H1 (cell line): ENCODE data around the gene MORC1. TPM values are rescaled to one million over a fixed set of nuclear protein-coding genes. Genes with fewer than 3 reads are reported as not detected.
A peak's percentile ranks its signal among the peaks of the same experiment; 100 is the strongest.

Experiments used
- CBX8 ChIP-seq: fragments of 300-800, 300-1000 bp; sonication (generic); IDR thresholded peaks from 2 replicates; pipeline ENCODE4 v1.7.1; 2016; ENCODE audit warnings: low read depth, low read length, borderline replicate concordance
- CHD1 ChIP-seq: IDR thresholded peaks from 2 replicates; pipeline ENCODE4 v1.6.1; 2012; ENCODE audit warnings: low read depth, low read length, improper control_type of control experiment
- FOSL1 ChIP-seq: IDR thresholded peaks from 2 replicates; pipeline ENCODE4 v1.6.1; 2011; ENCODE audit warnings: mild to moderate bottlenecking, low read depth, low read length, moderate library complexity; ENCODE audit not compliant: insufficient read depth
- HDAC2 ChIP-seq, 2 experiments: fragments of 300-600 bp in 1 of 2; sonication (generic) in 1 of 2; IDR thresholded peaks; 2 replicates each; pipeline ENCODE4 v1.6.1; 2011 to 2012; ENCODE audit warnings: low read depth in 2 of 2, low read length in 2 of 2, mild to moderate bottlenecking in 2 of 2, moderate library complexity in 2 of 2, borderline replicate concordance in 1 of 2, inconsistent platforms in 1 of 2
- JUND ChIP-seq: IDR thresholded peaks from 2 replicates; pipeline ENCODE4 v1.6.1; 2011; ENCODE audit warnings: mild to moderate bottlenecking, improper control_type of control experiment, low read length
- MAFK ChIP-seq: IDR thresholded peaks from 2 replicates; pipeline ENCODE4 v1.6.1; 2012; ENCODE audit warnings: low read depth, mild to moderate bottlenecking, improper control_type of control experiment, low read length
- NRF1 ChIP-seq: IDR thresholded peaks from 2 replicates; pipeline ENCODE4 v1.6.1; 2011; ENCODE audit warnings: mild to moderate bottlenecking, low read depth, low read length, improper control_type of control experiment
- RAD21 ChIP-seq, 2 experiments: IDR thresholded peaks in 1 of 2; conservative IDR thresholded peaks in 1 of 2; 2 replicates each; pipeline ENCODE4 v1.6.1; 2011; ENCODE audit warnings: low read depth in 2 of 2, low read length in 2 of 2, improper control_type of control experiment in 1 of 2, inconsistent platforms in 1 of 2, mild to moderate bottlenecking in 1 of 2, moderate library complexity in 1 of 2
- SIN3A ChIP-seq, 2 experiments: IDR thresholded peaks in 1 of 2; conservative IDR thresholded peaks in 1 of 2; 2 replicates each; pipeline ENCODE4 v1.6.1; 2011 to 2012; ENCODE audit warnings: low read length in 2 of 2, improper control_type of control experiment in 1 of 2, low read depth in 1 of 2, mild to moderate bottlenecking in 1 of 2
- SP2 ChIP-seq: IDR thresholded peaks from 2 replicates; pipeline ENCODE4 v1.6.1; 2012; ENCODE audit warnings: mild to moderate bottlenecking, low read length, inconsistent platforms
- SRF ChIP-seq: IDR thresholded peaks from 2 replicates; pipeline ENCODE4 v1.6.1; 2011; ENCODE audit warnings: mild to moderate bottlenecking, low read depth, low read length, moderate library complexity
- TBP ChIP-seq: IDR thresholded peaks from 2 replicates; pipeline ENCODE4 v1.6.1; 2011; ENCODE audit warnings: low read depth, low read length, improper control_type of control experiment
- USF2 ChIP-seq: IDR thresholded peaks from 2 replicates; pipeline ENCODE4 v1.6.1; 2011; ENCODE audit warnings: low read length, improper control_type of control experiment
- YY1 ChIP-seq: IDR thresholded peaks from 2 replicates; pipeline ENCODE4 v1.6.1; 2011; ENCODE audit warnings: low read depth, mild to moderate bottlenecking, low read length
- polyA plus RNA-seq, 7 experiments: library from polyadenylated mRNA; depleted of rRNA in 3 of 7; stranded (reverse) in 5 of 7; unstranded in 2 of 7; fragments of >200 nt in 5 of 7; fragments of 200-250 nt in 2 of 7; gene quantifications; 1 replicate in 5 of 7; 2 replicates in 1 of 7; 4 replicates in 1 of 7; pipeline versions ENCODE4 v1.2.1 to v1.2.3, GENCODE V29; 2011 to 2013; ENCODE audit warnings: missing spikeins in 2 of 7, mixed read lengths in 2 of 7
- total RNA-seq: library from RNA; stranded (reverse); fragmentation: NEBNext Ultra II Directional; extraction: Animal tissue kit (Norgen Biotek cat#: 25700); gene quantifications from 2 replicates; pipeline ENCODE4 v1.2.1, GENCODE V29; 2021

MORC1 gene
- total and polyA plus RNA-seq, 2 of the 8 experiments (the other 6 are each of a cell fraction or from before 2014, with no cell fraction given) = not detected

- TF ChIP-seq CBX8 (no peak), YY1 (peak; percentile 63; the same call in 1 of the 2 replicates), MAFK (no peak), NRF1 (no peak), JUND (peak; percentile 47; the same call in 1 of the 2 replicates), RAD21 (IDR thresholded peaks at IDR 0.05 in 1 of 2, conservative IDR thresholded peaks at IDR 0.05 in 1 of 2; ENCODE audit: low read depth in 2 of 2, low read length in 2 of 2) (peak; percentile 97), TBP (no peak), FOSL1 (no peak), CHD1 (no peak), SRF (peak; percentile 14; the same call in 1 of the 2 replicates), SIN3A (conservative IDR thresholded peaks at IDR 0.05 in 1 of 2, IDR thresholded peaks at IDR 0.05 in 1 of 2; ENCODE audit: low read depth in 1 of 2, low read length in 2 of 2) (peak in 1 of 2 experiments; percentile 77; a peak in 2 of 4 replicates), SP2 (no peak), USF2 (no peak), HDAC2 (IDR thresholded peaks at IDR 0.05; ENCODE audit: borderline replicate concordance in 1 of 2, low read depth in 2 of 2, low read length in 2 of 2) (no peak)
Measured at GRCh38 chr3:108914774-108915641, 202.9 kb downstream of the MORC1 start (continued).
